ENCODE results near the gene USP30.

GRCh38 chr12:109084425-109084824, 32.0 kb downstream of the USP30 start:
- TF ChIP-seq EZH2 (IDR thresholded peaks at IDR 0.05; ENCODE audit: low read depth) = no peak
- TF ChIP-seq, protein P1, sequence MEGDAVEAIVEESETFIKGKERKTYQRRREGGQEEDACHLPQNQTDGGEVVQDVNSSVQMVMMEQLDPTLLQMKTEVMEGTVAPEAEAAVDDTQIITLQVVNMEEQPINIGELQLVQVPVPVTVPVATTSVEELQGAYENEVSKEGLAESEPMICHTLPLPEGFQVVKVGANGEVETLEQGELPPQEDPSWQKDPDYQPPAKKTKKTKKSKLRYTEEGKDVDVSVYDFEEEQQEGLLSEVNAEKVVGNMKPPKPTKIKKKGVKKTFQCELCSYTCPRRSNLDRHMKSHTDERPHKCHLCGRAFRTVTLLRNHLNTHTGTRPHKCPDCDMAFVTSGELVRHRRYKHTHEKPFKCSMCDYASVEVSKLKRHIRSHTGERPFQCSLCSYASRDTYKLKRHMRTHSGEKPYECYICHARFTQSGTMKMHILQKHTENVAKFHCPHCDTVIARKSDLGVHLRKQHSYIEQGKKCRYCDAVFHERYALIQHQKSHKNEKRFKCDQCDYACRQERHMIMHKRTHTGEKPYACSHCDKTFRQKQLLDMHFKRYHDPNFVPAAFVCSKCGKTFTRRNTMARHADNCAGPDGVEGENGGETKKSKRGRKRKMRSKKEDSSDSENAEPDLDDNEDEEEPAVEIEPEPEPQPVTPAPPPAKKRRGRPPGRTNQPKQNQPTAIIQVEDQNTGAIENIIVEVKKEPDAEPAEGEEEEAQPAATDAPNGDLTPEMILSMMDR (conservative IDR thresholded peaks at IDR 0.05) = no peak
